Activated CD4-positive, alpha-beta T cell treated with anti-CD3 and anti-CD28 coated beads, Interleukin-2, amount 10 ng/mL, durations not matched to agents 7 days and 5 days (primary cell): ENCODE data around the gene SCPEP1. TPM values are rescaled to one million over a fixed set of nuclear protein-coding genes. Genes with fewer than 3 reads are reported as not detected.
"Not testable (repeated sequence)": the region's sequence is repeated elsewhere in the genome, so short reads cannot be mapped to it uniquely, and the experiment has no call there.

ENCODE experiments used
- CTCF ChIA-PET: fragments of 350-600 bp; sonication (Branson Sonifier 250); formaldehyde crosslinking; loops from one replicate; lab custom pipeline; 2021; ENCODE audit warnings: antibody characterized with exemption; lab: Charles Lee
- POLR2A ChIA-PET: fragments of 350-600 bp; sonication (Branson Sonifier 250); formaldehyde crosslinking; loops from one replicate; lab custom pipeline; 2021; ENCODE audit warnings: antibody characterized with exemption; lab: Charles Lee
- DNase-seq: peaks from one replicate; pipeline ENCODE4 v3.0.0-alpha.2; 2020
- H3K27ac Mint-ChIP-seq: one replicate; pipeline ENCODE4 v1.8.0; 2021; ENCODE audit warnings: mild to moderate bottlenecking, moderate library complexity, mixed read lengths
- H3K27me3 Mint-ChIP-seq: one replicate; pipeline ENCODE4 v1.8.0; 2021; ENCODE audit warnings: mixed read lengths
- H3K36me3 Mint-ChIP-seq: one replicate; pipeline ENCODE4 v1.8.0; 2021; ENCODE audit warnings: low read depth, mixed read lengths
- H3K4me1 Mint-ChIP-seq: one replicate; pipeline ENCODE4 v1.8.0; 2021; ENCODE audit warnings: mixed read lengths
- H3K4me3 Mint-ChIP-seq: one replicate; pipeline ENCODE4 v1.8.0; 2021; ENCODE audit warnings: mild to moderate bottlenecking, moderate library complexity, mixed read lengths
- H3K9me3 Mint-ChIP-seq: one replicate; pipeline ENCODE4 v1.8.0; 2021; ENCODE audit warnings: mixed read lengths
- total RNA-seq, 2 experiments: library from RNA; stranded (reverse); gene quantifications; one replicate each; pipeline ENCODE4 v1.2.3, GENCODE V29; 2021

SCPEP1 gene
- total RNA-seq, 2 experiments from 2014 or later = 9.6 to 11.5 TPM

DNA sequence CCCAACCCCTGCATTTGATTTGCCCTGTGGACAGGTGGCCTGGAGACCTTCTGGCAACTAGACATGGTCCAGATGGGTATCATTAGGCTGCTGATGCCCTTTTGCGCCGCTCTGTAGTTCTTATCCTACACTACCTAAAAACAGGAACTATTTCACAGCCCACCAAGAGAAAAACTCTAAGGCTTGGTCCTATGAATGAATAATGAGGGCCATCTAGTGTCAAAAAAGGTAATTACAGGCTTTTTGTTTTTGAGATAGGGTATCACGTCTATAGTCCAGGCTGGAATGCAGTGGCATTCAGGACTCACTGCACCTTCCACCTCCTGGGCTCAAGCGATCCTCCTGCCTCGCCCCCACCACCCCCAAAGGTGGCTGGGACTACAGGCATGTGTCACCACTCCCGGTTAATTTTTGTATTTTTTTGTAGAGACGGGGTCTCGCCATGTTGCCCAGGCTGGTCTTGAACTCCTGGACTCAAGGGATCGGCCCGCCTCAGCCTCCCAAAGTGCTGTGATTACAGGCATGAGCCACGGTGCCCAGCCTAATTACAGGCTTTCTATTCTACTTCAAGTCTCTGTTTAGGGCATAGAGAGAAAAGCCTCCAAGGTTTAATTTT lies 38.0 kb upstream of the SCPEP1 start:
- CTCF ChIA-PET = interaction anchor here (0.7 to 1.4 kb wide), 5 partner anchors 11 to 122 kb away, joined by 3 to 6 read pairs (median 3); no protein-coding TSS in a partner anchor
- DNase-seq = peak; percentile 13
- POLR2A ChIA-PET = no interaction called here
- no peaks in the 10 kb centered on the region for H3K27me3 Mint-ChIP-seq
- peaks cover 40% of the 10 kb centered on the region for H3K36me3 Mint-ChIP-seq
- no peaks in the 10 kb centered on the region for H3K9me3 Mint-ChIP-seq
- no peak overlapping the region for H3K4me3 Mint-ChIP-seq
- H3K4me1 Mint-ChIP-seq = peaks cover 19% of the 10 kb centered on the region
- H3K27ac Mint-ChIP-seq = no peak overlapping the region

DNA sequence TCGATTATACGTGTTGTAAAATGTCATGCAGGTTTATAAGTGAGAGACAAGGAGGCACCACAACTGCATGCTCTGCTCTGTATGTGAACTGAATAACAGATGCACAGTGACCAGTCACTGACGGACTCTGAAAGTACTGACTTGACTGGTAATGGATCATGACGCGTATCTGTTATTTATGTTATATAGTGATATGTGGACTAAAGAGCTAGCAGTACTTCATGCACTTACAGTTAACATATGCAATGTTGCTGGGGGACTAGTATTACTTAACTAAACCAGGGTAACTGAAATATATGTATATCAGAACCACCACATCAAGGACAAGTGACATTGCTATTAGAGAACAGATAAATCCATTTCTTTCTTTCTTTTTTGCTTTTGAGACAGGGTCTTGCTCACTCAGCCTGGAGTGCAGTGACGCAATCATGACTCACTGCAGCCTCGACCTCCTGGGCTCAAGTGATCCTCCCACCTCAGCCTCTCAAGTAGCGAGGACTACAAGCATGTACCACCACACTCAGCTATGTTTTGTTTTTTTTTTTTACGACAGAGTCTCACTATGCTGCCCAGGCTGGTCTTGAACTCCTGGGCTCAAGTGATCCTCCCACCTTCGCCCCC lies 34.3 kb upstream of the SCPEP1 start:
- ChIA-PET POLR2A (no interaction called here), CTCF (interaction anchor here (1.2 kb wide), 1 partner anchor 10 kb away, joined by 3 read pairs; no protein-coding TSS in a partner anchor)
- no peak for DNase-seq
- Mint-ChIP-seq H3K27ac (no peak overlapping the region), H3K27me3 (no peaks in the 10 kb centered on the region), H3K9me3 (no peaks in the 10 kb centered on the region), H3K4me1 (peaks cover 4% of the 10 kb centered on the region), H3K36me3 (peaks cover 29% of the 10 kb centered on the region), H3K4me3 (no peak overlapping the region)

DNA sequence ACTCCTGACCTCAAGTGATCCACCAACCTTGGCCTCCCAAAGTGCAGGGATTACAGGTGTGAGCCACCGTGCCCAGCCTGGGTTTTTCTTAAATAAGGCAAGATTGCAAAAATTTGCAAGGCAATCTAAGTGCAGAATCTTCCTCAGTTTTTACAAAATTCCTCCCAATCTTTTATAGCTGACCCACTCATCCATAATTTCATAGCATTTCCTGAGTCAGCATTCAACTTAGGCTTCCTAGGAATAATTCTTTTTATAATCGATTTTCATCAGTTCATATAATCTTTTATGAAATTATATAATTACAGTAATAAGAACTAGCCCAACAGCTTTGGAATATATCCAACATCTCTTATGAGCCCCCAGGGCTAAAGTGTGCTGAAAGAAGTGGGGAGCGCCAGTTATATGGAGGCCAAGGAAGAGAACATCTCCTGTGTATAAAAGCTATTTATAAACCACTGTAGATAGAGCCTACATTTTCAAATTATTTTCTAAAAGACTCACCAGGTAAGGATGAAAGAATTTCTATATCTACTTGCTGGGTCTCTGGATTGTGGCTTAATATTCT lies 31.9 kb upstream of the SCPEP1 start:
- peaks cover 34% of the 10 kb centered on the region for H3K36me3 Mint-ChIP-seq
- H3K4me1 Mint-ChIP-seq = peaks cover 14% of the 10 kb centered on the region
- CTCF ChIA-PET = interaction anchor here (0.6 to 1.6 kb wide), 2 partner anchors 15 to 87 kb away, joined by 3 to 7 read pairs; partner anchors contain the start of gene COIL
- H3K27ac Mint-ChIP-seq = no peak overlapping the region
- POLR2A ChIA-PET = no interaction called here
- DNase-seq = no peak
- no peaks in the 10 kb centered on the region for H3K9me3 Mint-ChIP-seq
- H3K27me3 Mint-ChIP-seq = no peaks in the 10 kb centered on the region
- no peak overlapping the region for H3K4me3 Mint-ChIP-seq

DNA sequence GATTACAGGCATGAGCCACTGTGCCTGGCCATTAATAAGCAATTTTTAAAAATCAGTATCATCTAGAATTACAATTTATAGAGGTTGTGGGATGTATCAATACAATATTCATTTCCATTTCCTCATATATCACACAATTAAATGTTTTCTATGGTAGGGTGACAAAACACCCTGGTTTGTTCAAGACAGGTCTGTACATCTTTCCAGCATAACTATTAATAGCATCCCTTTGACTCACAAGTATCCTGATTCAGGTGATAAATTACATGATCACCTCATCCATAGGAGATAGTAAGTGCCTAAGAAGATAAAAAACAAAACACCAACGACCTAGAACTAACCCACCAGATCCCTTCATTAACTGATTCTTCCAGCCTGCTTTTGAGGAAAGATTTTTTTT lies 30.2 kb upstream of the SCPEP1 start:
- ChIA-PET POLR2A (no interaction called here), CTCF (interaction anchor here (0.6 to 0.7 kb wide), 2 partner anchors 250 to 538 kb away, joined by 3 read pairs; no protein-coding TSS in a partner anchor)
- Mint-ChIP-seq H3K27me3 (no peaks in the 10 kb centered on the region), H3K27ac (no peak overlapping the region), H3K9me3 (no peaks in the 10 kb centered on the region), H3K4me1 (peaks cover 15% of the 10 kb centered on the region), H3K36me3 (peaks cover 24% of the 10 kb centered on the region), H3K4me3 (no peak overlapping the region)
- no peak for DNase-seq

DNA sequence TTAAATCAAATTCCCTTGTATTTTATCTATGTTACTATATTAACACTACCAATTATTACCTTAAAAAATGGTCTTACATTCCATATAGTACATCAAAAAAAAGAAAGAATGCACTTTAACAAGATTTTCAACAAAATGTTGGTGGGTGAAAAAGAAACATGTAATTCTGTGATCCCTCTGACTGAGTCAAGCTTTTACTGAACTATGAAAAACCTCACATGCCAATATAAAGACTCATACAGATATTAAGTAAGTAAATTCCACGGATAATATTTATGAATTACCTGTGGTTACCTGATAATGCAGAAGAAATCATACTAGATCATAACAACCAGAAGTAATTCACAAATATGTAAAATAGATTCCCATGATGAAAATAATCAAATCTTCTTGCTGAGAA lies 29.4 kb upstream of the SCPEP1 start:
- DNase-seq = no peak
- no peak overlapping the region for H3K27ac Mint-ChIP-seq
- H3K9me3 Mint-ChIP-seq = no peaks in the 10 kb centered on the region
- ChIA-PET CTCF (interaction anchor here (0.6 kb wide), 1 partner anchor 537 kb away, joined by 3 read pairs; no protein-coding TSS in a partner anchor), POLR2A (no interaction called here)
- peaks cover 24% of the 10 kb centered on the region for H3K36me3 Mint-ChIP-seq
- H3K4me1 Mint-ChIP-seq = peaks cover 16% of the 10 kb centered on the region
- H3K4me3 Mint-ChIP-seq = no peak overlapping the region
- H3K27me3 Mint-ChIP-seq = no peaks in the 10 kb centered on the region

DNA sequence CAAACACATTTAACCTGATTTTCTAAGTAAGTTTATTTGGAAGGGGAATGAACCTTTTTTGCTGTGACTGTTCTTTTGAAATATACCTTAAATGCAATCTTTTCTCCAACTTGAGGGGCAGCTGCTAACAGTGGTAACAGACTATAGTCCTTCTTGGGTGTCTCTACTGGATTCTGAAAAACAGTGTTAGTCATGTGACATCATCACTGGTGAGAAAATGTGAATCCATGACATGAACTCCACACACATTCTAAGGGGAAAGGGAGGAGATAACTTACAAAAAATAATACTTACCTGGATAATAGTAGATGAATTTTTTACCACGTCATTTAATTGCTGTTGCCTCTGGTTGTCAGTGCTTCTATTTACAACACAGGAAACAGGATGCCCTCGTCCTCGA lies 28.3 kb upstream of the SCPEP1 start:
- no peak overlapping the region for H3K27ac Mint-ChIP-seq
- ChIA-PET CTCF (no interaction called here), POLR2A (no interaction called here)
- H3K36me3 Mint-ChIP-seq = peaks cover 24% of the 10 kb centered on the region
- no peak overlapping the region for H3K4me3 Mint-ChIP-seq
- peaks cover 18% of the 10 kb centered on the region for H3K4me1 Mint-ChIP-seq
- H3K9me3 Mint-ChIP-seq = no peaks in the 10 kb centered on the region
- no peaks in the 10 kb centered on the region for H3K27me3 Mint-ChIP-seq
- DNase-seq = no peak

DNA sequence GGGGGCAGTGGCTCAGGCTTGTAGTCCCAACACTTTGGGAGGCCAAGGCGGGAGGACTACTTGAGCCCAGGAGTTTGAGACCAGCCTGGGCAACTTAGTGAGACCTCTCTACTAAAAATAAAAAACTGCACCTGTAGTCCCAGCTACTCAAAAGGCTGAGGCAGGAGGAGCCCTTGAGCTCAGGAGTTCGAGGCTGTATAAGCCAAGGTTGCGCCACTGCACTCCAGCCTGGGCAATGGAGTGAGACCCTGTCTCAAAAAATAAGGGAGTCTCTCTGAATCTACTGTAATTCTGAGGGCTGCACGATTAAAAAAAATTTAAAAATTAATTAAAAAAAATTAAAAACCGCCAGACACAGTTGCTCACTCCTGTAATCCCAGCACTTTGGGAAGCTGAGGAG lies 20.9 kb upstream of the SCPEP1 start:
- no peaks in the 10 kb centered on the region for H3K36me3 Mint-ChIP-seq
- ChIA-PET CTCF (no interaction called here), POLR2A (no interaction called here)
- H3K4me3 Mint-ChIP-seq = no peak overlapping the region
- peaks cover 26% of the 10 kb centered on the region for H3K4me1 Mint-ChIP-seq
- no peak overlapping the region for H3K27ac Mint-ChIP-seq
- no peaks in the 10 kb centered on the region for H3K9me3 Mint-ChIP-seq
- DNase-seq = no peak
- H3K27me3 Mint-ChIP-seq = no peaks in the 10 kb centered on the region

DNA sequence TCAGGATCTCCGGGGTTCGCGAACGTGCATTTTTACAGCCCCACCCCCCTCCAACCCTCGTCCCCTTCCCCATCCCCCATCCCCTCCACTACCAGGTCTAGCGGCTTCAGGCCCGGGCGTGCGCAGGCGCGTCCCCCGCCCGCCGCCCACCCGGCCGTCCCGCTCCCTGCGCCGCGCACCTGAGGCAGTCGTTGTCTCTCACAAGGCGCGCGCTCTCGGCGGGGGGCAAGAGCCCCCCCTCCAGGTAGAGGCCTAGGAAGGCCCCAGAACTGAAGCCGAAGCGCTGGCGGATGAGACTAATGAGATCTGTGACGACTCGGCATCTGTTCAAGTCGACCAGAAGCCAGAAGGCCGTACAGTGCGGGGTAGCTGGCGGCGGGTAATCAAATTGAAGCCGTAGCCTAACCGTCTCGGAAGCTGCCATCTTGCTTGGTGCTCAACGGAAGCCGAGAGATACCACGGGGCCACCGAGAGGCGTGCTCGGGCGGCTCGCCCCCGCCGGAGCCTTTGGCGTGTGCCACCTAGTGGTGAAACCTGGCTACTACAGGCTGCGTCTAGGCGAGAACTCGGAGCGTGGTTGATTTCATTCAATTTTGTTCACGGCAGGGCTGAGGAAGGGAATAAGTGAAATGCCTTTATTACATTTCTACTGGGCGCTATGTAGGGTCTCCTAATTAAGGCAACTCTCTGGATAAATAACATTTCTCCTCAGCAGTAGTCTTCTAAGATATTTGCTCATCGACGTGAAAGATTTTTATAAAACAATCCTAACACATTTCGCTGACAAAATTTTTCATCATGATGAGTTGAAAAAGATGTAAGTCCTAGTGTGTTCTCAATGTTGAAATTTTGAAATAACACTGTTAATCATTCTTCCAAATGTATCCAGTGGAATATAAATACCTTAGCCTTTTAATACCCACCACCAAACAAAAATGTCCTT lies 17.1 kb upstream of the SCPEP1 start, which contains the start of gene COIL:
COIL (minus strand) TSS at position 455 of the 943 bp plus-strand sequence; CDS start at position 424, 31 bp downstream.
- Mint-ChIP-seq H3K4me3 (peak within 1 kb of the TSS; percentile 80), H3K27ac (peak within 1 kb of the TSS; percentile 91), H3K9me3 (no peaks in the 10 kb centered on the region), H3K4me1 (peaks cover 28% of the 10 kb centered on the region), H3K27me3 (no peaks in the 10 kb centered on the region), H3K36me3 (no peaks in the 10 kb centered on the region)
- ChIA-PET CTCF (interaction anchor here (0.7 to 1.4 kb wide), 8 partner anchors 8 to 50 kb away, joined by 3 to 7 read pairs (median 3); partner anchors contain the start of gene SCPEP1), POLR2A (no interaction called here)
- peak; percentile 95 for DNase-seq

DNA sequence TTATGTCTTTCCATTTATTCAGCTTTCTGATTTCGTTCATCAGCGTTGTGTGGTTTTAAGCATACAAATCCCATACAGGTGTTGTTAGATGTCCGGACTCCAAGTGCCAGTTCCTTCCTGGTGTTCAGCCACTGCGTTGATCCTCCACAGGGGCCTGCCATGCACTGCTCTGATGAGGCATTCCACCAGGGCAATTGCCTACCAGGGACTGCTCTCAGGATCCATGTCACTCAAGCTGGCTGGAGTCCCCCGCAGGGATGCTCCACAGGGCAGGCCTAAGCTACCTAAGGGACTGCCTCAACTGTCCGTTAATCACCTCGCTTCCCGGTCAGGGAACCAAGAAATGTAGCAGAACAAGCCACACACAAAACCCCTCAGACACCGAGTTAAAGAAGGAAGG lies 12.7 kb upstream of the SCPEP1 start:
- H3K9me3 Mint-ChIP-seq, H3K4me3 Mint-ChIP-seq, H3K27ac Mint-ChIP-seq, H3K27me3 Mint-ChIP-seq, H3K36me3 Mint-ChIP-seq, DNase-seq, POLR2A ChIA-PET: not testable (repeated sequence)
- CTCF ChIA-PET = interaction anchor here (1.3 to 1.5 kb wide), 2 partner anchors 9 to 145 kb away, joined by 3 read pairs; no protein-coding TSS in a partner anchor
- peaks cover 11% of the 10 kb centered on the region for H3K4me1 Mint-ChIP-seq

DNA sequence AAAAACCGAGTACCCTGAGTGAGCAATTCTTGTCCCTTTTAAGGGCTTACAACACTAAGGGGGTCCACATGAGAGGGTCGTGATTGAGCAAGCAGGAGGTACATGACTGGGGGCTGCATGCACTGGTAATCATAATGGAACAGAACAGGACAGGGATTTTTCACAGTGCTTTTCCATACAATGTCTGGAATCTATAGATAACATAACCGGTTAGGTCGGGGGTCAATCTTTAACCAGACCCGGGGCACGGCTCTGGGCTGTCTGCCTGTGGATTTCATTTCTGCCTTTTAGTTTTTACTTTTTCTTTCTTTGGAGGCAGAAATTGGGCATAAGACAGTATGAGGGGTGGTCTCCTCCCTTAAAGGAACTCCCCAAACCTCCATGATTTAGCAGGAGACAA lies 12.2 kb upstream of the SCPEP1 start:
- DNase-seq, POLR2A ChIA-PET, H3K27ac Mint-ChIP-seq, H3K27me3 Mint-ChIP-seq, H3K36me3 Mint-ChIP-seq, H3K4me3 Mint-ChIP-seq, H3K9me3 Mint-ChIP-seq: not testable (repeated sequence)
- CTCF ChIA-PET = interaction anchor here (1.3 to 1.5 kb wide), 2 partner anchors 8 to 146 kb away, joined by 3 read pairs; no protein-coding TSS in a partner anchor
- peaks cover 11% of the 10 kb centered on the region for H3K4me1 Mint-ChIP-seq

DNA sequence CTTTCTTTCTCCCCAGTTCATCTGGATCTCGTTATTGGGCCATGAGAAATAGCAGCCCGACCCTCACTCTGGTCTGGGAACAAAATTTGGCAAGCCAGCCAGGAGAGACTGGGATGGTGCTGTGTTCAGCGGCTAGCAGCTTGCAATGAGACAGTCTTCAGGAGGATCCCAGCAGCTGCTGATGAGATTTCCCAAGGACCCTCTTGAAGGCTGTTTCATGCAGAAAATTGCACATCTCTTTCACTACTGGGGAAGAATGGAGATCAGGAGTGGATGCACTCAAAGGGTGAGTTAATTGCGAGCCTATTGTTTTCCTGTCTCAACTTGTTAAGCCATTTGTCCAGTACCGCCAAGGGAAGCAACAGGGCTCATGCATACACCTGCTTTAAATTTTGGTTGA lies 11.6 kb upstream of the SCPEP1 start:
- Mint-ChIP-seq H3K4me3 (no peak overlapping the region), H3K9me3 (no peaks in the 10 kb centered on the region), H3K4me1 (peaks cover 6% of the 10 kb centered on the region), H3K27ac (no peak overlapping the region), H3K27me3 (peaks cover 4% of the 10 kb centered on the region), H3K36me3 (no peaks in the 10 kb centered on the region)
- ChIA-PET POLR2A (no interaction called here), CTCF (no interaction called here)
- DNase-seq = no peak

DNA sequence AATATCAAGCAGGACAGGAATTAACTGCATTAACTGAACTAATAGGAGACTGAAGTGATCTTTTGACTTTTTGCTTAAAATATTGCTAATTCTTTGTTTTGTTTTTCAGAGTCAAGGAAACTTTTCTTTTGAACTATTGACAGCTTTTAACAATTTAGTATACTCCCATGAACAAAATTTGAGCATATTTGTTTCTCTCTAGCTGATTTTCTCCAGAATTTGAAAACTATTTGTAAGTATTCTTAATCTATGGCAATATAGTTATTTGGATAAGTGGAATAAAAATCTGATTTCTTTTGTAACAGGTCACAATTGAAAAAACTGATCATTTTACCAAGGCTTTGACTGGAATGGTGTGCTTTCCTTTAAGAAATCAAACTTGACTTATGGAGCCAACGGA lies 7.0 kb upstream of the SCPEP1 start:
- Mint-ChIP-seq H3K4me1 (no peaks in the 10 kb centered on the region), H3K9me3 (no peaks in the 10 kb centered on the region), H3K27me3 (peaks cover 16% of the 10 kb centered on the region), H3K27ac (no peak overlapping the region), H3K36me3 (no peaks in the 10 kb centered on the region), H3K4me3 (no peak overlapping the region)
- ChIA-PET CTCF (interaction anchor here (1.2 kb wide), 1 partner anchor 10 kb away, joined by 3 read pairs; the partner anchor contains the start of gene COIL), POLR2A (no interaction called here)
- no peak for DNase-seq
